GM21786 (cell line): ENCODE results near the gene PTGER3.
"Not testable (repeated sequence)": the region's sequence is repeated elsewhere in the genome, so short reads cannot be mapped to it uniquely, and the experiment has no call there.

Experiments
- ATAC-seq: cut with Tn5 transposase; IDR thresholded peaks from one replicate; pipeline ENCODE4 v1.9.1; 2021; ENCODE audit not compliant: unreplicated experiment

The PTGER3 gene

DNA sequence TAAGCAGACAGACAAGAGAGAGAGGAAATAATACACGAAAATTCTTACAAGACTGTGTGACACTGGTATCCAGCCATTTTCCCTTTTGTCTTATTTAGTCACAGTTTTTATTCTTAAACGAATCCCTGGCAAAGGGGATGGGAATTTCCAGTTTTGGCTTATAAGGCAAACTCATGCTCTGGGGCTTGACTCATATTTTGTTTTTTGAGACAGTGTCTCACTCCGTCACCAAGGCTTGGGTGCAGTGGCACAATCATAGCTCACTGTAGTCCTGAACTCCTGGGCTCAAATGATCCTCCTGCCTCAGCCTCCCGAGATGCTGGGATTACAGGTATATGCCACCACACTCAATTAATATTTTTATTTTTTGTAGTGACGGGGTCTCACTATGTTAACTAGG, 31.9 kb downstream of the PTGER3 start:
- no peak for ATAC-seq

DNA sequence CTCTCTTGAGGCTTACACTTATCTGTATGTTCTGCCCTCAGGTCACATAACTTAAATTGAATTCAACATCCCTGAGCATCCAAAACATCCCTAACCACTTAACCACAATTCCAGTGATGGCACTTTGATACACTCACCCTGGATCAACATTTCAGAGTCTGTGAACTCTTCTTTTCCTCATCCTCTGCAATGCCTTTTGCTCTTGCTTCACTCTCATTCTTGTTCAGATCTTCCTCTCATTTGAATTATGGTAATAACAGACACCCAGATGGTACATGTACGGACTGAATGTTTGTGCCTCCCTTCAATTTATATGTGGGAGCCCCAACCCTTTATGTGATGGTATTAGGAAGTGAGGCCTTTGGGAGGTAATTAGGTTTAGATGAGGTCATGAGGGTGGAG, 33.4 kb downstream of the PTGER3 start:
- ATAC-seq = no peak

- ATAC-seq = no peak
These were observed 44.7 kb downstream of the PTGER3 start for GRCh38 chr1:71002709-71003475.

- ATAC-seq = no peak
These were observed 46.0 kb downstream of the PTGER3 start for GRCh38 chr1:71001624-71002023.

- no peak for ATAC-seq
These were observed 49.8 kb downstream of the PTGER3 start for GRCh38 chr1:70997793-70998192.

GRCh38 chr1:70994753-70995268, 52.8 kb downstream of the PTGER3 start:
- no peak for ATAC-seq

DNA sequence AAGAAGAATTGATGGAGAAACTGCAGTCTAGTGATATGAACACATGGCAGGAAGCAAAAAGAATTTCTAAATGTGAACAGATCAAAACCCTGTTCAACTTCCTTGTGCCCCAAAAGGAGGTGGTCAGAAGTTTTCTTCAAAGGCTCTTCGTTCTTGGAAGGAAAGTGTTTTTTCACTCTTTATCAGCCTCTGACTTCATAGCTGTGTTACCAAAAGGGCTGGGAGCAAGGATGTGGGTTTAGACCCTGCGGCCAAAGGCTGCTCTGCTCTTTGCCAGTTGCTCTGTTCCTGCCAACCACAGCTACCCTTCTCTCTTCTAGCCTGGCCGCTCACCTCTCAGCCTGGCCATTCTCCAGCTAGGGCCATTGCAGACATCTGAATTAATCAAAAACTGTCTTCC, 53.8 kb downstream of the PTGER3 start:
- no peak for ATAC-seq

- ATAC-seq = no peak
These were observed 55.1 kb downstream of the PTGER3 start for GRCh38 chr1:70992521-70992920.

GRCh38 chr1:70990469-70991253, 57.0 kb downstream of the PTGER3 start:
- no peak for ATAC-seq

- ATAC-seq = no peak
These were observed 60.1 kb downstream of the PTGER3 start for GRCh38 chr1:70987497-70987896.

DNA sequence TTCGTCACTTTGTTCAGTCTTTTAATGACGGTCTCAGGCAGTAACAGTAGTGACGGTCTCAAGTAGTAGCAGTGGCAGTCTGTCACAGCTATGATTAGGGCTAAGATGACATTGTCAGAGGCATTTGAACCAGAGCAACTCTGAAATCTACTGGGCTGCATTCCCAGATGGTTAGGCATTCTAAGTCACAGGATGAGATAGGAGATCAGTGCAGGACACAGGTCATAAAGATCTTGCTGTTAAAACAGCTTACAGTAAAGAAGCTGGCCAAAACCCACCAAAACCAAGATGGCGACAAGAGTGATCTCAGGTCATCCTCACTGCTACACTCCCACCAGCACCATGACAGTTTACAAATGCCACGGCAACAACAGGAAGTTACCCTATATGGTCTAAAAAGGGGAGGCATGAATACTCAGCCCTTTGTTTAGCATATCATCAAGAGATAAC, 61.8 kb downstream of the PTGER3 start:
- not testable (repeated sequence) for ATAC-seq

DNA sequence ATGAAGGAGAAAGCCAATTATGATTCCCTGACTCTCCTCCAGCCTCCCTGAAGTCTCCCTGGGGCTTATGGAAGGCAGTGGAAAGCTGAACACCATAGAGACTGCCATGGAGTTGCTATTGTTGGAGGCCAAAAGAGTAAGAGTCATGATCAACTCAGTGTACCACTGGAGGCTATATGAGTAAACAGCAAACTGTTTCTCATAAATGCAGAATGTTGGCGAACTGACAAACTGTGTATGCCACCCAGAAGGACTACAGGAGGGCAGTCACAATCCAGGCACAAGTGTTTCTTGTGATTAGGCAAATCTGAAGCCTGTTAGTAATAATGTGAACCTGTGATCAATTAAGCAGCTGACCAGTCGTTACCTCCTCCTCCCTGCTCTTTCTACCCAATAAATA, 62.3 kb downstream of the PTGER3 start:
- not testable (repeated sequence) for ATAC-seq

DNA sequence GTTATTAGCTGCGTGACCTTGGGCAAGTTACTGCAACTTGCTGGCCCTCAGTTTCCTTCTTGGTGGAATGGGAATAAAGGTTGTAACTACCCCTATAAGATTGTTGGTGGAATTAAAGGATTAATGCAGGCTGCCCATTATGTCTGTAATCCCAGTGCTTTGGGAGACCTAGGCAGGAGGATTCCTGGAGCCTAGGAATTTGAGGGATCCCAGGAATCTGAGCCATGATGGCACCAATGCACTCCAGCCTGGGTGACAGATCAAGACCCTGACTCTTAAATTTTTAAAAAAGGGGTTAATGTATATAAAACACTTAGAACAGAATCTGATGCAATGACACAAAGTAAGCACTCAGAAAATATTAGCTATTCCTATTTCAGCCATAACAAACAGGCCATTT, 67.3 kb downstream of the PTGER3 start:
- no peak for ATAC-seq

DNA sequence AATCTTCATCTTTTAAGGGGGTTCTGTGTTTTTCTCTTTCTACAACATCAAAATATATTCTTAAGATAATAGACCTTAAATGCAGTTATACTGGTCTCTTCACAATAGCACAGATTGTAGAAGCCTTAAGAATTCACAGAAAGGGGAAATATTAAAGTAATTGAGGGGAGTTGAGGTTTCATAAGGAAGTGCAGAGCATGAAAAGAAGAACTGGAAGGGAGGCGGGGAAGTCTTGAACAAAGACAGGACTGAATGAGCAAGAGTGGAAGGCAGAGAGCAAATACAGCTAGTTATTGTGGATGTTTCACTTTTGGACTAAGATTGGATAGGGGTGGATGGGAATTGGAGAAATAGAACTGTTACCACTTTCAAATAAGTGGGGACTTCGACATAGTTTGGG, 67.7 kb downstream of the PTGER3 start:
- ATAC-seq = no peak

- ATAC-seq = no peak
These were observed 68.3 kb downstream of the PTGER3 start for GRCh38 chr1:70979313-70979712.

GRCh38 chr1:70978623-70979022, 69.0 kb downstream of the PTGER3 start:
- no peak for ATAC-seq

- no peak for ATAC-seq
These were observed 70.0 kb downstream of the PTGER3 start for GRCh38 chr1:70977575-70977974.

DNA sequence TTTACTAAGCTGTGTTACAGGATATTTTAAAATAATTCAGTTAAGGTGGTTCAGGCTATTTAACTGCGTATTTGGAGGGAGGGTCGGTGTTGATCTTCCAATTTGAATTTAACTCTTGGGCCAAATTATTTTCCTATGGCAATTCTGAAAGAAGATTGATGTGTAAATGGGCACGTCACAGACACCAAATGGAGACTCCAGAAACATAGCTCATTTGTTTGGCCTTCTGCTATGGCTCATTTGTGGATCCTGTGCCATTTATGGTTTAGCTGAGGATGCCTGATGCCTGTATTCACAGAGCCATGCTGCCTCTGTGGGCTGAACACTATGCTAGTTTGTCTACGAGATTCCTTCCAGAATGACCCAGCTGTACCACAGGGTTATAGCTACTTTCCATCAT, 70.6 kb downstream of the PTGER3 start:
- no peak for ATAC-seq

GRCh38 chr1:70973754-70974153, 73.9 kb downstream of the PTGER3 start:
- ATAC-seq = no peak

DNA sequence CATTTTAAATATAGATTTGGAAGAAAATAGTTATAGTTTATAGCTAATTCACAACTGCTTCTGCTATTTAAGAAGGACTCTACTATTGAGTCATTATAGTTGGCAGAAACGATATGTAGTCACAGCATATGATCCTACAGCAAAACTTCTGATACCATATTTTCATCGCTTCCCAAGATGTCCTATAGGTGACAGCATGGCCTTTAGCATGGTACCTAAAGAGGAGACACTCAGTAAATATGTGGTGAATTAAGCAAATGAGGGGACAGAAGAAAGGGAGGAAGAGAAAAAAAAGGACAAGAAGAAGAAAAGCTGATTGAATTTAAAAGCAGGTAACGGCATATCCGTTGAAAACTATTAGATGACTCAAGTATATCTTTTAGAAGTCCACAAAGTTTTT, 77.2 kb downstream of the PTGER3 start:
- no peak for ATAC-seq

DNA sequence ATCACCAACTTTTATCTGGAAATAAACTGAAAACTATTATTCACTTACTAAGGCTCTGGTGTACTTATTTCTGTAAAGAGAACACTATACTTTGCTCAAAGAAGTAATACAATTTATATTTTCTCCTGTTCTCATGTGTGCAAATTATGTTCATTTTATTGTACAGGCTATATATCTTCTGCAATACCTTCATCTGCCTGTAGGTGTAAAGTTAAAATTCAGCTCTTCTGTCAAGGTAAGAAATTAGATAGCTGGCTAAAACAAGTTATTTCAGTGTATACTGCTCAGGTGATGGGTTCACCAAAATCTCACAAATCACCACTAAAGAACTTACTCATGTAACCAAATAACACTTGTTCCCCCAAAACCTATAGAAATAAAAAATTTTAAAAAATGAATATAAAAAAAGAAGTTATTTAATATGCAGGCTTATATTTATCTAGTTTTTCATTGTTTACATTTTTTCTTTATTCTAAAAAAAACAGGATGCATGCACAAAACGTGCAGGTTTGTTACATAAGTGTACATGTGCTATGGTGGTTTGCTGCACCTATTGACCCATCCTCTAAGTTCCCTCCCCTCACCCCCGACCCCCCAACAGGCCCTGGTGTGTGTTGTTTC, 81.5 kb downstream of the PTGER3 start:
- no peak for ATAC-seq

DNA sequence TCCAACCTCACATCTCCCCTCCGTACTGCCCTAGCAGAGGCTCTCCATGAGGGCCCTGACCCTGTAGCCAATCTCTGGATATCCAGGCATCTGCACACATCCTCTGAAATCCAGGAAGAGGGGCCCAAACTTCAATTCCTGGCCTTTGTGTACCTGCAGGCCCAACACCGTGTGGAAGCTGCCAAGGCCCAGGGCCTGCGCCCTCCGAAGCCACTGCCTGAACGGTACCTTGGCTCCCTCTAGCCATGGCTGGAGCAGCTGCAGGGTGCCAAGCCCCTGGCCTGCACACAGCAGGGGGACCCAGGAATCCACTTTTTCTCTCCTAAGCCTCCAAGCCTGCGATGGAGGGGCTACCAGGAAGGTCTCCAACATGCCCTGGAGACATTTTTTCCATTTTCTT, 84.2 kb downstream of the PTGER3 start:
- ATAC-seq = no peak
